ENCODE results near the gene NLRX1. TPM values are rescaled to one million over a fixed set of nuclear protein-coding genes. Genes with fewer than 3 reads are reported as not detected.

Gene NLRX1
- total and polyA plus RNA-seq, 5 experiments from 2014 or later = 4.0 to 10.9 (median 10.3) TPM

GRCh38 chr11:119145551-119145950, 23.0 kb upstream of the NLRX1 start:
- Mint-ChIP-seq H3K27ac (no peak overlapping the region), H3K27me3 (peaks cover 14 to 41% (median 33%) of the 10 kb centered on the region in 5 donors), H3K9me3 (no peaks in the 10 kb centered on the region), H3K4me3 (no peak overlapping the region), H3K36me3 (peaks cover 0 to 2% (median 0%) of the 10 kb centered on the region in 3 donors), H3K4me1 (peaks cover 10 to 25% (median 19%) of the 10 kb centered on the region in 4 donors)
- DNase-seq (no peak), ATAC-seq (no peak)
- POLR2A ChIA-PET = no interaction called here

- Mint-ChIP-seq H3K4me3 (peak overlapping the region; percentile 52 to 85 (median 78)), H3K36me3 (peaks cover 0 to 2% (median 0%) of the 10 kb centered on the region in 3 donors), H3K27ac (peak overlapping the region in 3 of 10 donors; percentile 9 to 55 (median 26)), H3K27me3 (peaks cover 16 to 41% (median 39%) of the 10 kb centered on the region in 5 donors), H3K4me1 (peaks cover 10 to 26% (median 21%) of the 10 kb centered on the region in 4 donors), H3K9me3 (no peaks in the 10 kb centered on the region)
- POLR2A ChIA-PET = interaction anchor here (0.7 kb wide), 1 partner anchor 28 kb away, joined by 3 read pairs; no protein-coding TSS in a partner anchor
- peak in 3 of 10 donors; percentile 13 to 34 (median 30) for DNase-seq
- peak; percentile 47 to 76 for ATAC-seq
Measured at GRCh38 chr11:119147604-119148333, 20.8 kb upstream of the NLRX1 start.

- POLR2A ChIA-PET = interaction anchor here (0.6 to 1.4 kb wide), 4 partner anchors 29 to 47 kb away, joined by 3 read pairs; partner anchors contain the start of gene DPAGT1
- no peak for DNase-seq
- Mint-ChIP-seq H3K27ac (peak overlapping the region in 1 of 10 donors; percentile 21), H3K4me3 (peak overlapping the region; percentile 52 to 91 (median 77)), H3K4me1 (peaks cover 10 to 25% (median 21%) of the 10 kb centered on the region in 4 donors), H3K9me3 (no peaks in the 10 kb centered on the region), H3K27me3 (peaks cover 11 to 35% (median 33%) of the 10 kb centered on the region in 5 donors), H3K36me3 (peaks cover 0 to under 1% (median 0%) of the 10 kb centered on the region in 3 donors)
- no peak for ATAC-seq
Measured at GRCh38 chr11:119148720-119149017, 19.9 kb upstream of the NLRX1 start.

- Mint-ChIP-seq H3K36me3 (no peaks in the 10 kb centered on the region), H3K27ac (peak within 1 kb of the TSS in 4 of 10 donors; percentile 9 to 55 (median 24)), H3K4me3 (peak within 1 kb of the TSS; percentile 52 to 91 (median 78)), H3K4me1 (peaks cover 10 to 25% (median 20%) of the 10 kb centered on the region in 4 donors), H3K9me3 (no peaks in the 10 kb centered on the region), H3K27me3 (peaks cover 9 to 33% (median 30%) of the 10 kb centered on the region in 5 donors)
- POLR2A ChIA-PET = interaction anchor here (0.6 to 1.4 kb wide), 5 partner anchors 36 to 93 kb away, joined by 3 to 4 read pairs (median 3); partner anchors contain the start of genes DPAGT1 and HMBS
- DNase-seq = peak in 5 of 10 donors; percentile 23 to 38 (median 27)
- ATAC-seq = peak; percentile 53 to 70
Measured at GRCh38 chr11:119149018-119149785, 19.3 kb upstream of the NLRX1 start, which contains the start of gene ABCG4. ABCG4 (plus strand) TSS chr11:119149052; CDS start chr11:119149966, 914 bp downstream.

- Mint-ChIP-seq H3K4me3 (peak overlapping the region; percentile 47 to 75 (median 64)), H3K27me3 (peaks cover 9 to 33% (median 27%) of the 10 kb centered on the region in 5 donors), H3K9me3 (no peaks in the 10 kb centered on the region), H3K4me1 (peaks cover 10 to 25% (median 20%) of the 10 kb centered on the region in 4 donors), H3K36me3 (no peaks in the 10 kb centered on the region), H3K27ac (no peak overlapping the region)
- DNase-seq (no peak), ATAC-seq (peak in 1 of 2 donors; percentile 1)
- POLR2A ChIA-PET = interaction anchor here (0.6 to 1.4 kb wide), 6 partner anchors 22 to 133 kb away, joined by 3 to 5 read pairs (median 4); partner anchors contain the start of genes DPAGT1 and HMBS
Measured at GRCh38 chr11:119149786-119150275, 18.7 kb upstream of the NLRX1 start.

GRCh38 chr11:119152043-119152442, 16.5 kb upstream of the NLRX1 start:
- ATAC-seq (no peak), DNase-seq (no peak)
- Mint-ChIP-seq H3K9me3 (no peaks in the 10 kb centered on the region), H3K36me3 (no peaks in the 10 kb centered on the region), H3K4me3 (no peak overlapping the region), H3K27me3 (peaks cover 8 to 26% (median 12%) of the 10 kb centered on the region in 5 donors), H3K4me1 (peaks cover 12 to 33% (median 20%) of the 10 kb centered on the region in 4 donors), H3K27ac (peak overlapping the region in 2 of 10 donors; percentile 31 to 43)
- POLR2A ChIA-PET = interaction anchor here (0.6 kb wide), 1 partner anchor 22 kb away, joined by 4 read pairs; no protein-coding TSS in a partner anchor

GRCh38 chr11:119152604-119153003, 15.9 kb upstream of the NLRX1 start:
- Mint-ChIP-seq H3K4me3 (no peak overlapping the region), H3K4me1 (peaks cover 9 to 27% (median 18%) of the 10 kb centered on the region in 4 donors), H3K36me3 (no peaks in the 10 kb centered on the region), H3K9me3 (no peaks in the 10 kb centered on the region), H3K27me3 (peaks cover 6 to 22% (median 8%) of the 10 kb centered on the region in 5 donors), H3K27ac (no peak overlapping the region)
- POLR2A ChIA-PET = no interaction called here
- ATAC-seq (no peak), DNase-seq (no peak)

GRCh38 chr11:119153049-119153818, 15.3 kb upstream of the NLRX1 start:
- ATAC-seq (no peak), DNase-seq (no peak)
- no peak overlapping the region for H3K4me3 Mint-ChIP-seq
- no peaks in the 10 kb centered on the region for H3K36me3 Mint-ChIP-seq
- H3K27me3 Mint-ChIP-seq = peaks cover 0 to 17% (median 5%) of the 10 kb centered on the region in 5 donors
- peaks cover 3 to 21% (median 11%) of the 10 kb centered on the region in 4 donors for H3K4me1 Mint-ChIP-seq
- POLR2A ChIA-PET = no interaction called here
- H3K27ac Mint-ChIP-seq = no peak overlapping the region
- no peaks in the 10 kb centered on the region for H3K9me3 Mint-ChIP-seq

- no peak overlapping the region for H3K4me3 Mint-ChIP-seq
- peaks cover 3 to 15% (median 6%) of the 10 kb centered on the region in 4 donors for H3K4me1 Mint-ChIP-seq
- no peaks in the 10 kb centered on the region for H3K36me3 Mint-ChIP-seq
- POLR2A ChIA-PET = no interaction called here
- DNase-seq (no peak), ATAC-seq (no peak)
- H3K27me3 Mint-ChIP-seq = peaks cover 0 to 15% (median 5%) of the 10 kb centered on the region in 5 donors
- H3K27ac Mint-ChIP-seq = peak overlapping the region in 1 of 10 donors; percentile 13
- H3K9me3 Mint-ChIP-seq = no peaks in the 10 kb centered on the region
Measured at GRCh38 chr11:119154178-119154577, 14.3 kb upstream of the NLRX1 start.

GRCh38 chr11:119155733-119156492, 12.6 kb upstream of the NLRX1 start:
- ATAC-seq = no peak
- Mint-ChIP-seq H3K4me3 (no peak overlapping the region), H3K9me3 (no peaks in the 10 kb centered on the region), H3K27ac (peak overlapping the region in 3 of 10 donors; percentile 18 to 53 (median 48)), H3K4me1 (peaks cover 0 to 9% (median 5%) of the 10 kb centered on the region in 4 donors), H3K36me3 (no peaks in the 10 kb centered on the region), H3K27me3 (peaks cover 0 to 12% (median 5%) of the 10 kb centered on the region in 5 donors)
- POLR2A ChIA-PET = no interaction called here
- DNase-seq = no peak

- no peak for DNase-seq
- Mint-ChIP-seq H3K4me3 (no peak overlapping the region), H3K27ac (no peak overlapping the region), H3K9me3 (no peaks in the 10 kb centered on the region), H3K36me3 (no peaks in the 10 kb centered on the region), H3K4me1 (peaks cover 0 to 9% (median 5%) of the 10 kb centered on the region in 4 donors), H3K27me3 (peaks cover 0 to 11% (median 4%) of the 10 kb centered on the region in 5 donors)
- POLR2A ChIA-PET = interaction anchor here (1.0 kb wide), 1 partner anchor 62 kb away, joined by 4 read pairs; no protein-coding TSS in a partner anchor
- ATAC-seq = no peak
Measured at GRCh38 chr11:119156496-119156895, 12.0 kb upstream of the NLRX1 start.

Measured in naive thymus-derived CD8-positive, alpha-beta T cell (primary cell).